Measurements from ENCODE around the gene ATAD2B.

The ATAD2B gene

DNA sequence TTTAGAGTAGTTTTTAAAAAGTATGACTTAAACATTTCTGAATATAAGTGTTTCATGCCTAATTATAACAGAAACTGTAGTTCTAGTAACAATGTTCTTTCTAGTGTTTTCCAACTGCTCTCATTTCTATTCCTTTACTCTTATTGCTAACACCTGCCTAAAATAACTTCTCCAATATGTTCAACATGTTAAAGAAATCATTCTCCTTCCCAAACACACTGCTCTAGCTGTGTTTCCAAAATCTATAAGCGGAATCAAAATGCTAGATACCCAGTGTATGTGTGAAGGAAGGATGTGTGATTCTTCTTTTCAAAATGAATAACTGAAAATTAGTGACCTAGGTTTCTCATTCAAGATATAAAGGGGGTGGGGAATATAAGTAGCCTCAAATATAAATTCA, 89.1 kb downstream of the ATAD2B start:
- no peak for DNase-seq (ENCODE audit: low read depth)

DNA sequence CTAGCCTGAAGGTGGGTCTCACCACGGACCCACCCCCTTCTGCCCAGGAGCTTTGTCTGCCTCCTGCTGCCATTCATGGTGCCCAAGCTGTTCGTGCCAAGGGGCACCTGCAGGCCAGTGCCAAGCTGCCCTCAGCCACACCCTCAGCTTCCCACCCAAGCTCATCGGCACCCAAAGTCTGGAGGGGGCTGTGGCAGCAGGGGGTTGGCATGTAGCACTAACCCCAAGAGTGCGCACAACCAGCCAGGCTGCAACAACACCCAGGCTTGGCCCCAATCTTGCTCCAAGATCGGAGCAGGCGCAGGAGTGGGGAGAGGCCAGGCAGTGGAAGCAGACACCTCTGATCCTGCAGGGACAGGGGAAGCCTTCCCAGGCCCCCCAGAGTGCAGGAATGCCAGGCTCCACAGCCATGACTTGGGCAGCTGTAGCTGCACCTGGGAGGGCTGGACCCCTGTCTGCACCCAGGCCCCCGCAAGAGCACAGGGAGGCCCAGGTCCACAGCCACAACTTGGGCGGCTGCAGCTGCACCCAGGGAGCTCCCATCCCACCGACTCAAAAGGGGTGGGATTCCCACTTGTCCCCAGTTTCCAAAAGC, 89.9 kb downstream of the ATAD2B start:
- DNase-seq (ENCODE audit: low read depth): no peak

DNA sequence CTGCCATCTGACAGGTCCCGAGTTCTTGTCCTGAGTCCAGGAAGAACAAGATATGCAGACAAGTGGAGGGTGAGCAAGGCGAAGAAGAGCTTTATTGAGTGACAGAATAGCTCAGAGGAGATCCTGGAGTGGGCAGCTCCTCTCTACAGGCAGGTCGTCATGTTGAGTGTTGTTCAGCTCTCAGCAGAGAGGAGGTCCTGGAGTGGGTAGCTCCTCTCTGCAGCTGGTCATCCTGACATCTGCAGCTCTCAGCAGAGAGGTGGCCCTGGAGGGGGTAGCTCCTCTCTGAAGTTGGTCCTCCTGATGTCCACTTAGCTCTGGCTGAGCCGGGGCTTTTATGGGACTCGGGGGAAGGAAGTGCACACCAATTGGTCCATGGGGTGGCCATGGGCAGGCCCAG, 90.4 kb downstream of the ATAD2B start:
- no peak for DNase-seq (ENCODE audit: low read depth)

DNA sequence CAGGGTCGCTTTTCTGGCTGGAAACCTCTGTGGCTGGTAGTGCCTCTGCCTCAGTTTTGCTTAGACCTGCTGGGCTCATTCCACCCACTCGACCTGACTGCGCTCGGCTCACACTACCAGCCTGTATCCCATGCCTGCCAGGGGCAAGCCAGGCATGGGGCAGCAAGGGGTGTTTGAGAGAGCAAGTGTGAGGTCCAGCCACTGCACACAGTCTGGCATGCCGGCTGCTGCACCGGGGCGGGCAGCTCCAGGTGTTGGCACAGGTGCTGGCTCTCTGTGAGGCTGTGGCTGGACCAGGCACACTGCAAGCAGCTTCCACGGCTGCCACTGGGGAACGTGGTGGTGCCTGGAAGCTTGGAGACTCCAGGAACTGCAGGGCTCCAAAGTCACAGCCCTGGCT, 90.9 kb downstream of the ATAD2B start:
- DNase-seq (ENCODE audit: low read depth): no peak

DNA sequence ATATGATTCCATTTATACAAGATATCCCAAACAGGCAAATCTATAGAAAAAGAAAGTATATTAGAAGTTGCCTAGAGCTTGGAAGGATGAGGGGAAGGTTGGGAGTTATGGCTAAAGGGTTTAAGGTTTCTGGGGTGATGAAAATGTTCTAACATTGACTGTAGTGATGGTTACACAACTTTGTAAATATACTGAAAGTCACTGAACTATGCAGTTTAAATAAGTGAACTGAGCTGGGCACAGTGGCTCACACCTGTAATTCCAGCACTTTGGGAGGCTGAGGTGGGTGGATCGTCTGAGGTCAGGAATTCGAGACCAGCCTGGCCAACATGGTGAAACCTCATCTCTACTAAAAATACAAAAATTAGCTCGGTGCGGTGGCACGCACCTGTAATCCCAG, 91.5 kb downstream of the ATAD2B start:
- DNase-seq (ENCODE audit: low read depth): no peak

DNA sequence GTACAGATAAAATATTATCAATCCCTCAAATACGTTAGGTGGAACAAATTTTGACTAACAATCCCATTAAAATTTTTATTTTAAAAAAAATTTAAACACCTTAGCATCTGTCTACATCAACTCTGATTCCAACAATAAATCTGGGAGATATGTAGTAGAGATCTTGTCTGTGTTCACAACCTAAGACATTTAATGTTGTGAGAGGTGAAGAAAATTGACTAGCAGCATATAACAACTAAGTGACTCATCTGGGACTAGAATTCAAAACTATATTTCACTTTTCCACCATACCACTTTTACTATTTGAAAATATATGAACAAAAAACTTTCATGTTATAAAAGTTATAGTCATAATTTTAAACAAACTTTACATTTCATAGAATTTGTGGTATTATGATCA, 97.9 kb downstream of the ATAD2B start:
- DNase-seq (ENCODE audit: low read depth): no peak

DNA sequence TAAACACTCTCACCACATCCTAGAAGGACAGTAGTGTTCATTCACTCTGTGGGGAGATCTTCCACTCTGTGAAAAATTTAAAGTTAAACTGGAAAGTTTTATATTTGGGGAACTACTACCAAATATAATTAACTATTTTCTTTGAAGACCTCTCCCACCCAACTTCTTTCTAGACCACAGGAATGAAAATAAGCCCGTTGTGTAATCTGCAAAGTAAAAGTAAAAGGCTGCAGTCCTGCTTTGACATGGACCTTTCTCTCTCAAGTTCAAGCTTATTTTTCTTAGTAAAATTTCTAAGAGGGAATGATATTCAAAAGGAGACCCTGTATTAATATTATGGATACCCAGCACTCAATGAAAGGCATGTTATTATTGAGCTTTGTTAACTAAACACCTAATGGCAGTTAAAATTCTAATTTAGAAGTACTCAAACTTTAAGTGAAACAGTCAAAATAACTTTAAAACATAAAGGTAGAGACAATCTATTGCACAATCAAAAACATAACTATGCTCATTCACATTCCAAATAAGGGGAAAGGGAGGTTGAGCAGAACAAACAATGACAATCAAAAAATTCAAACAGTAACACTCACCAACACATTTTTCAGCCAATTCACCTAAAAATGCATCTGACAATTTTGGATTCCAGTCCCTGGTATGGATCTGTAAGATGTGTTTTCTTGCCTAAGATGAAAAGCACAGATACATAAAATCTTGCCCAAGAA, 98.5 kb downstream of the ATAD2B start:
- no peak for DNase-seq (ENCODE audit: low read depth)

DNA sequence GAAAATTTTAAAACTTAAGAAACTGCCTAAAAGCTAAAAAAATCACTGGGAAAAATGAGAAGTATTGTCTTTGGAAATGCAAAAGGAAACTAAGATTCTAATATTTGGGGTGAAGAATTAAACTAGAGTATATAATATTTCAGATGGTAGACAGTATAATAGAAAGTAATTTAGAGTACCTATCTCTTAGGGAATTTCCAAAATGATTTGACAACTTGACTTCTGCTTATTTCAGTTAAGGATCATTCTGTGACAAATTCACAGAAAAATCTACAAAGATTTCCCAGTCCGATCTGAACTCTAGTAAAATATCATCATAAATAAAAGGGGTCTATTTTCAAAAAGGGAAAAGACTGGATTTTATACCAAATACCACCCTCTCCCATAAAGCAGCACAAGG, 99.6 kb downstream of the ATAD2B start:
- DNase-seq (ENCODE audit: low read depth): no peak

DNA sequence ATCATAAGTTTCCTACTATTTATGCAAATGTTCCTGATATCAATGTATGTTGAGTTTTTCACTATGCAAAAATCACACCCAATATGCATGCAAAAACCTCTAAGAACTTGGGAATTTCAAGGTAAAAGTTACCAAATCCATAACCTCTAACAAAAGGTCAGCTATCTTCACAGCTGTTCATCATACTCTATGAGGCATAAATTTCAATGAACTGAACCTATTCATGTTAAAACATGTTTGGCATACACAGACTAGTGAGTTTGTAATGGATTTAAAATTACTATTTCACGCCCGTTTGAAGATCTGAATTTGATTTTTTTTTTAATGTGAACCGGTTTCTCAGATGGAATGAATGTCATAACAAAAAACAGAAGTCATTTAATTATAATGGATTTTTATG, 100.2 kb downstream of the ATAD2B start:
- DNase-seq (ENCODE audit: low read depth): no peak

DNA sequence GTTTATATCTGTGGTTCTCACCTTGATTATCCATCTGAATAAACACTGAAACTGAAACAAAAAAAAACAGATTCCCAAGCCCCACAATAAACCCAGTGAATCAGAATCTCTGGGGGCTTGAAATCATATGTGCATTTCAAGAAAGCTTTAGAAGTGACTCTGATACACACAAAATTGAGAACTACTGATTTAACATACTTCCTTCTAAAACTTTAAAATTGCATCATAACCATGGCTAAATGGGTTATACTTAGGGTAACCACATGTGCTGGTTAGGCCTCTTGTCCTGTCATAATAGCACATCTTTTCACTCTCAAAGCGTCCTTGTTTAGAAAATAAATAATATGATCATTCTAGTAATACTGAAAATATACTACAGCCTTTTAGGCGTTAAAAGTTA, 100.9 kb downstream of the ATAD2B start:
- DNase-seq (ENCODE audit: low read depth): no peak

DNA sequence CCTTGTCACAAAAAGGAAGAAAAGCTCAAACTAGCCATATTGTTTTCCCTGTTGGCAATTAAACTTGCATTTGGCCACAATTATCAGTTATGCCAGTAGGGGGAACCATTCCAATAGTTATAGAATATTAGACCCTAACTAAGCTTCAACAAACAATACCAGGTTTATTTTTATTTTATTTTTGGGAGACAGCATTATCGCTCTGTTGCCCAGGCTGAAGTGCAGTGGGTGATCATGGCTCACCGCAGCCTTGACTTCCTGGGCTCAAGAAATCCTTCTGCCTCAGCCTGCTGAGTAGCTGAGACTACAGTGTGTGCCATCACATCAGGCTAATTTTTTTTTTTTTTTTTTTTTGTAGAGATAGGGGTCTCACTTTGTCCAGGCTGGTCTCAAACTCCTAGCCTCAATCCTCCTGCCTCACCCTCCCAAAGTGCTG, 102.1 kb downstream of the ATAD2B start:
- no peak for DNase-seq (ENCODE audit: low read depth)

DNA sequence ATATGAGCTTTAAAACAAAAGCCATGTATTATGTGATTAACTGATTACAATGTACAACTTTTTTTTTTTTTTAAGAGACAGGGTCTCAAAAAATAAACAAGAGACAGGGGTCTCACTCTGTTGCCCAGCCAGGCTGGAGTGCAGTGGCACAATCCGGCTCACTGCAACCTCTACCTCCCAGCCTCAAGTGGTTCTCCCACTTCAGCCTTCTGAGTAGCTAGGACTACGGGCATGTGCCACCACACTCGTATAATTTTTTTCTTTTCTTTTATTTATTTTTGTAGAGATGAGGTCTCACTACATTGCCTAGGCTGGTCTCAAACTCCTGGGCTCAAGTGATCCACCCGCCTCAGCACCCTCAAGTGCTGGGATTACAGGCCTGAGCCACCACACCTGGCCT, 103.1 kb downstream of the ATAD2B start:
- DNase-seq (ENCODE audit: low read depth): no peak

DNA sequence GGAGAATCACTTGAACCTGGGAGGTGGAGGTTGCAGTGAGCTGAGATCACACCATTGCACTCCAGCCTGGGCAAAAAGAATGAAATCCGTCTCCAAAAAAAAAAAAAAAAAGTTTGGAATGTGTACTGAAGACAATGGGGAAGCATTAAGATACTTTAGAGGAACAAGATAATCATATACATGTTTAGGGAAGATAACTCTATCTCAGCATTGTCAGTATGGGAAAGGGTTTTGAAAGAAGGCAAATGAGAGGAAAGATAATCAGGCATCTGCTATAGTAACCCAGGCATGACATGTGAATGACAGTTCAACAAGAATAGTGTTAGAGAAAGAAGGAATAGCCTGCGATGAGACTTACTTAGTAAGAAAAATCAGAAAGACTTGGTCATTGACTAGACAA, 112.0 kb downstream of the ATAD2B start:
- no peak for DNase-seq (ENCODE audit: low read depth)

DNA sequence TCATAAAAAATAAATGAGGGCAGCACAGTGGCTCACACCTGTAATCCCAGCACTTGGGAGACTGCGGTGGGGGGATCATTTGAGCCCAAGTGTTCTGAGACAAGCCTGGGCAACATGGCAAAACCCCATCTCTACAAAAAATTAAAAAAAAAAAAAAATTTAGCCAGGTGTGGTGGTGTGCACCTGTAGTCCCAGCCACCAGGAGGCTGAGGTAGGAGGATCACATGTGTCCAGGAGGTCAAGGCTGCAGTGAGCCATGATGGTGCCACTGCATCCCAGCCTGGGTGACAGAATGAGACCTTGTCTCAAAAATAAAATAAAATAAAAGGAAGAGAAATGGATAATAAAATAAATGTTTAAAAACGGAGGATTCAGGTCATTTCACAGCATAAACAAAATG, 113.5 kb downstream of the ATAD2B start:
- DNase-seq (ENCODE audit: low read depth): no peak

DNA sequence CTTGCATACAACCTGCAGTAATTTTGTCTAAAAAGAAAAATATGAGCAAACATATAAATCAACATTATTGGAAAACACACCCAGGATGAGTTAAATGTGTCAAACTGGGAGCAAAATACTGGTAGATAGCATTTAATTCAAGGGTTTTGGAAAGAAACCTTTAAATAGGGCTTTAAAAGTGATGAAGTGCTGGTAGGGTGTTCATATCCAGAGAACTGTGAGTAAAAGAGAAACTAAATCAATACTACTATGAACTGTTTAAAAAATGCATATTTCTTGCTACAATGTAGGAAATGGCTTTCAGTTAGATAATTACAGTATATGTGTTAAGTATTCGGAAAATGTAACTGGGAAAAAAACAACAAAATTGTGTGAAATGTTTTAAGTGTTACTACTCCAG, 117.8 kb downstream of the ATAD2B start:
- DNase-seq (ENCODE audit: low read depth): no peak

DNA sequence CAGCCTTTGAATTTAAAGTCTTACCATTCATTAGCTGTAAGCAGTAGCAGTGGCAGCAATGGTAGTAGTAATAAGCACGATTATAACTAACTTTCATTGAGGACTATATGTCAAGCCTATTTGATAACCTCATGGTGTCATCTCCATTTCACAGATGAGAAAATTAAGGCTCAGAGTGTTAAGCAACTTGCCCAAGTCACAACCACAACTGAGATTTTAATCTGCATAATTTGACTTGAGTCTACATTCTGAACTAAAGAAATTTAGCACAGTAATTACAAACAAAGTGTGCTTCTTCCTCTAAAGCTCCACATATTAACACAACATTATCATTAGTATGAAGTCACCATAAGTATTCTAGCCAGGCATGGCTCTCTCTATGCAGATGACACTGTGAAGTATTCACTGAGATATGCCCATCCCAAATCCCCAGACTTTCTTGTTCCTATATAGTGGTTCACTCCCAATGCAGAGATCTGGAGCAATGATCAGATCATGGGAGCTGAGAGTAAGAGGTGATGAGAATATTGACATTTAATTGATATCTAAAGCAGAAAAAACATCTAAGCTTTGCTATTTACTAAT, 120.2 kb downstream of the ATAD2B start:
- DNase-seq (ENCODE audit: low read depth): no peak

DNA sequence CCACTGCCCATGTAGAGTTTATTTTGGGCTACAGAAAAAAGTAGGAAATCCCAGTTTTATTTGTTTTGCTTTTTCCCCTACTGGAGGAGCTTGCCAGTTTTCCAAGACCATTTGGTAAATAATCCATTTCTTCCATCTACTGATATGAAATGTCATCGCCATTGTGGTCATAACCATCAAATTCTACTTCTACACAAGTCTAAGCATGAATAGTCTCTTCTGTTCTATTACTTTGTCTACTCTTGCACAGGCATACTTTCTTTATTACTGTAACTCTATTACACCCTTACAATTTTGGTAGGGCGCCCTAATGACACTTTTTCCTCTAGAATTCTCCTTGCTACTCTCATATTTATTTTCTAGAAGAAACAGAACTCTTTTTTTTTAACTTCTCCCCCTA, 120.7 kb downstream of the ATAD2B start:
- DNase-seq (ENCODE audit: low read depth): no peak

DNA sequence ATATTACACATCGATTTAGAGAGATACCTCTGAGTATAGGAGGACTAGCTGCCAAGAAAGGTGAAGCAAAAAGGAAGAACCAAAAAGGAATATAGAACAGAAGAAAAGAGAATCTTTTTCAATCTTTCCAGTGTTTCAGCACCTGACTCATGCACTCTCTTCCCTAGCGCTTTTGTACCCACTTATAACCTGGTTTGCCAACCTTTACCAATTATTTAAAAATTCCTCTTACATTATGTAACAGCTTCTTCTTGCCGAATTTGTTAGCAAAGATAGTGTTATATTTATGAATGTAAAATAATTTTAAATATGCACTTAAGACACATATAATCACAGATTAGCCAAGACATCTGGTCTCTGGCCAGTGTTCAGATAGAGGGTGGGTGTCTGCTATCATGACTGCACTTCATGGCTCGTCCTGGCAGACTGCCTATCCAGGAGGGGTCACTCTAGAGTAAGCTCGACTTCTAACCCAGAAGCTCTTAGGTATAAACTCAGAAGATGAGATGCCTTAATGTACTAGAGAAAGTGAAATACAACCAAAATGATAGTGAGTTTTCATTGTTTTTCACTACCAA, 122.9 kb downstream of the ATAD2B start:
- DNase-seq (ENCODE audit: low read depth): no peak

DNA sequence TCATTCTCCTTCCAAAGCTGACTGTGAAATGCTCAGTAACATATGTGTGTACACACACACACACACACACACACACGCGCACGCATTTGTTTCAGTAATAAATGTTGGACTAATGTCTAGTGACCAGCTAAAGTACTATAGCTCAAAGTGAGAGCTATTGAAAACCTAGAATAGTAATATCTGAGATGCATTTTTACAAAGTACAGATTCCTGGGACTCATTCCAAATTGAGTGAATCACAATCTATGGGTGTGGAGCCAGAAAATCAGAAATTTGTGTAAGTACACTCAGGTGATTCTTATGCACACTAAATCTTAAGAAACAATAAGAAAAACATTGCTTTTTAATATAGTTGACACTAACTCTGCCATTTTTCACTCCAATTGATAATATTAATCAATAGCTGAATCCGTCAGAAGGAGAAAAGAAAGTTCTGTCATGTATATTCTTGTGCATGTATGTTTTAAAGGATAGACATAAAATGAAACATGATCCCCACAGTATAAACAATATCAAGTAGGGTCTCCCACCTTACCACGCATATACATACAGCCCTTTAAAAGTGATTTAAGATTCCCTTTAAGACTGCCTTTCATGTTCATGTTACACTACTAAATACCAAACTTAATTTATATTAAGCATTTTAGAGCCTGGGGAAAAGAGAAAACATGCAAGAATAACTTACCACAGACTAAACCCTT, 123.5 kb downstream of the ATAD2B start:
- DNase-seq (ENCODE audit: low read depth): no peak

DNA sequence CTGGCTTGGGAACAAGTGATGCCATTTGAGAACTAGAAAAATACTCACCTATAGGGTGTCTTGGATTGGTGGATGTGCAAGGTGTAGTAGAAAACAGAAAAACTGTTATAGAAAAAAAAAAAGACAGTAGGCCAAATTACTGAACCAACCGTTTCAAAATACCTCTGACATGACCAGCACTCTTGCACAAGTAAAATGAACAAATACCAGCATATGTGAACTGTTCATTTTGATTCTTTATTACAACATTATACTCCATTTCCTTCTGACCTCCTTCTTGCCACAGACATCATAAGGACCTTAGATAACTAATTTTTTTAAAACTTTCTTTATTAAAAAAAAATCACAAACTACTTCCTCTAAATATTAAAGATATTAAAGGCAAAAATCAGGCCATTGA, 125.5 kb downstream of the ATAD2B start:
- no peak for DNase-seq (ENCODE audit: low read depth)

DNA sequence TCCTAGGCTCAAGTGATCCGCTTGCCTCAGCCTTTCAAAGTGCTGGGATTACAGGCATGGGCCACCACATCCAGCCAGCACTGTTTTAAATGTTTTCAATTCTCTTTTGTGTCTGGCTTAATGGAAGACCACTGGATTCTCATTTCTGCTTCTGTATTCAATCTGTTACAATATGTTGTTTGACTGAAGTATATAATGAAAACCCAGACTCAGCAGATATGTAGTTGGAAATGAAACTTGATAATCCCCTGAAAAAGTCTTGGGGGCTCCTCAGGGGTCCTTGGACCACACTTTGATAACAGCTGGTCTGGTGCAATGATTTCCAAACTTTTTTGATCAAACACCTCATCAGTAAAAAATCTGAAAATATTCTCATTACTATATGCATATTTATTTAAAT, 132.7 kb downstream of the ATAD2B start:
- no peak for DNase-seq (ENCODE audit: low read depth)

DNA sequence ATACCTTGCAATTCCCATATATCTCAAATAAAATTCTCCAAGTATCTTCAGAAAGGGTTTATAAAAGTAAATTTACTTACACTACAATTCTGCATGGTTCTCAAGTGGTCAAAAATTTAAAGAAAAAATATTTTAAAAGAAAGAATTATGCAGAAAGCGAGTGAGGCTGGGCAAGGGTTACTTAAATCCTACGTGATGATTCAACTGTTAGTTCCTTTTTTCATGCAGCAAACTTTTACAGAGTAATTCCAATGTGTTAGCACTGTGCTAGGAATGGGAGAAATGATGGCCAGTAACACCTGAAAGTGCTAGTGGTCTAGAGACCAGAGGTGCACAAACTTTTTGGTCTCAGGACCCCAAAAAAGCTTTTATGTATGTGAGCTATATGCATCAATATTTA, 133.4 kb downstream of the ATAD2B start:
- no peak for DNase-seq (ENCODE audit: low read depth)

DNA sequence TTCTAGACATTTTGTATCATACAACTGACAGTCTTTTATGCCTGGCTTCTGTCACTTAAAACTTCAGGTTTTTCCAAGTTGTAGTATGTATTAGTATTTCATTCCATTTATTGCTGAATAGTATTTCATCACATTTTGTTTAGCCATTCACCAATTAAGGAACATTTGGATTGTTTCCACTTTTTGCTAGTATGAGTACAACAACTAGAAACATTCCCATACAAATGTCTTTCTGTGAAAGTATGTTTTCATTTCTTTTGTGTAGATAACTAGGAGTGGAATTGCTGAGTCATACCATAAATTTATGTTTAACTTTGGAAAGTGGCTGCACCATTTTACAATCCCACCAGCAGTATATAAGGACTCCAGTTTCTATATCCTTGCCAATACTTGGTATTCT, 135.9 kb downstream of the ATAD2B start:
- DNase-seq (ENCODE audit: low read depth): no peak

Measured in activated T-helper 9 cell treated with anti-CD3 and anti-CD28 coated beads, Interleukin-2, amount 50 U/mL, for 16 hours (primary cell).